H1 (cell line): Measurements from ENCODE around the gene SYT6. TPM values are rescaled to one million over a fixed set of nuclear protein-coding genes. Genes with fewer than 3 reads are reported as not detected.
A peak's percentile ranks its signal among the peaks of the same experiment; 100 is the strongest.

ENCODE experiments used
- CREB1 ChIP-seq: IDR thresholded peaks from 2 replicates; pipeline ENCODE4 v1.6.1; 2012; ENCODE audit warnings: inconsistent platforms
- CTBP2 ChIP-seq: IDR thresholded peaks from 2 replicates; pipeline ENCODE4 v1.7.0; 2011; ENCODE audit warnings: borderline replicate concordance, mild to moderate bottlenecking, moderate library complexity, mixed read lengths, low read length; ENCODE audit not compliant: insufficient read depth, insufficient read length
- FOSL1 ChIP-seq: IDR thresholded peaks from 2 replicates; pipeline ENCODE4 v1.6.1; 2011; ENCODE audit warnings: mild to moderate bottlenecking, low read depth, low read length, moderate library complexity; ENCODE audit not compliant: insufficient read depth
- HDAC2 ChIP-seq, 2 experiments: fragments of 300-600 bp in 1 of 2; sonication (generic) in 1 of 2; IDR thresholded peaks; 2 replicates each; pipeline ENCODE4 v1.6.1; 2011 to 2012; ENCODE audit warnings: low read depth in 2 of 2, low read length in 2 of 2, mild to moderate bottlenecking in 2 of 2, moderate library complexity in 2 of 2, borderline replicate concordance in 1 of 2, inconsistent platforms in 1 of 2
- JUND ChIP-seq: IDR thresholded peaks from 2 replicates; pipeline ENCODE4 v1.6.1; 2011; ENCODE audit warnings: mild to moderate bottlenecking, improper control_type of control experiment, low read length
- KDM1A ChIP-seq: fragments of 200-600, 300-600 bp; sonication (generic); IDR thresholded peaks from 2 replicates; pipeline ENCODE4 v1.7.1; 2016; ENCODE audit warnings: mild to moderate bottlenecking, low read length, borderline replicate concordance
- POLR2A ChIP-seq, 2 experiments: IDR thresholded peaks; 1 replicate in 1 of 2; 2 replicates in 1 of 2; pipeline ENCODE4 v1.6.1; 2011; ENCODE audit warnings: low read depth in 2 of 2, low read length in 2 of 2, mild to moderate bottlenecking in 2 of 2; ENCODE audit errors: control extremely low read depth in 1 of 2
- SIRT6 ChIP-seq: IDR thresholded peaks from one replicate; pipeline ENCODE4 v1.7.1; 2012; ENCODE audit warnings: low read length, inconsistent platforms
- TAF1 ChIP-seq: IDR thresholded peaks from 2 replicates; pipeline ENCODE4 v1.6.1; 2011; ENCODE audit warnings: mild to moderate bottlenecking, low read depth, low read length
- TEAD4 ChIP-seq: IDR thresholded peaks from 2 replicates; pipeline ENCODE4 v1.6.1; 2012; ENCODE audit warnings: low read depth, low read length, inconsistent platforms, mixed read lengths
- polyA plus RNA-seq, 7 experiments: library from polyadenylated mRNA; depleted of rRNA in 3 of 7; stranded (reverse) in 5 of 7; unstranded in 2 of 7; fragments of >200 nt in 5 of 7; fragments of 200-250 nt in 2 of 7; gene quantifications; 1 replicate in 5 of 7; 2 replicates in 1 of 7; 4 replicates in 1 of 7; pipeline versions ENCODE4 v1.2.1 to v1.2.3, GENCODE V29; 2011 to 2013; ENCODE audit warnings: missing spikeins in 2 of 7, mixed read lengths in 2 of 7
- total RNA-seq: library from RNA; stranded (reverse); fragmentation: NEBNext Ultra II Directional; extraction: Animal tissue kit (Norgen Biotek cat#: 25700); gene quantifications from 2 replicates; pipeline ENCODE4 v1.2.1, GENCODE V29; 2021
- TF ChIP-seq, protein P1 (sequence below): IDR thresholded peaks from 2 replicates; pipeline ENCODE4 v1.6.1; 2012; ENCODE audit warnings: inconsistent platforms
- TF ChIP-seq, protein P2 (sequence below): IDR thresholded peaks from 2 replicates; pipeline ENCODE4 v1.6.1; 2012; ENCODE audit warnings: inconsistent platforms

Gene SYT6
- total and polyA plus RNA-seq, 2 of the 8 experiments (the other 6 are each of a cell fraction or from before 2014, with no cell fraction given) = 33.7 to 83.5 TPM

DNA sequence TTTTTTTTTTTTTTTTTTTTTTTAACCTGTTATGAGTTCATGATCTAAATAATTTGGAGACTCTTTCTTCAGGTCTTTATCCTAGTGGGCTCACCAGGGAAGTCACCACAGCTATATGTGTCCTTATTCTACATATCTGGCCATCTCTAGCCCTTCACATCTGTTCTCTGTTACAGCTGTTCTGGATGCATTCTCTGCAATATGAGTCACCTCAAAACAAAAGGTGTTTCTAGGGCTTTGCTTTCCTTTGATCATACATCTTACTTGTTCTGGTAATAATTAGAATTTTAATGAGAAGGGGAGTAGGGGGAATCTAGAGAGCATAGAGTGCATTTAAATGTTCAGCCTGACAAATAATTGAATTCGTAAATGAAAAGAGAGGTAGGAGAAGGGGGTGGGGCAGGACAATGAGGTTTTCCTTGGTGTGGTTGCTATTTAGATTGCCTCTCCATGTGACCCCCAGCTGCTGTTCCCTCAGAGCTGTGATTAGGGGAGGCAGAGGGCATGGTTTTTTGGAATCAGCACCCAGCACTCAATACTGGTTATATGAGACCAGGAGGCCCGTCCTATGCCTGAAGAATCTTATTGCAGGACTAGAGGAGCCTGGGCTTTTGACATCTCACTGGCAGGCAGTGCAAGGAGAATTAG is 8.0 kb downstream of the SYT6 start (continued):
- TF ChIP-seq, protein P1, sequence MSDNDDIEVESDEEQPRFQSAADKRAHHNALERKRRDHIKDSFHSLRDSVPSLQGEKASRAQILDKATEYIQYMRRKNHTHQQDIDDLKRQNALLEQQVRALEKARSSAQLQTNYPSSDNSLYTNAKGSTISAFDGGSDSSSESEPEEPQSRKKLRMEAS = no peak
- TF ChIP-seq TEAD4 (0 out of 2 replicates have a peak, but pooled peaks have one; percentile 18), FOSL1 (no peak), POLR2A (IDR thresholded peaks at IDR 0.05; ENCODE audit: control extremely low read depth in 1 of 2, low read depth in 2 of 2, low read length in 2 of 2) (no peak), CREB1 (no peak), HDAC2 (IDR thresholded peaks at IDR 0.05; ENCODE audit: borderline replicate concordance in 1 of 2, low read depth in 2 of 2, low read length in 2 of 2) (no peak), JUND (peak; percentile 90), SIRT6 (no peak), CTBP2 (no peak), TAF1 (no peak), KDM1A (no peak)
- TF ChIP-seq, protein P2, sequence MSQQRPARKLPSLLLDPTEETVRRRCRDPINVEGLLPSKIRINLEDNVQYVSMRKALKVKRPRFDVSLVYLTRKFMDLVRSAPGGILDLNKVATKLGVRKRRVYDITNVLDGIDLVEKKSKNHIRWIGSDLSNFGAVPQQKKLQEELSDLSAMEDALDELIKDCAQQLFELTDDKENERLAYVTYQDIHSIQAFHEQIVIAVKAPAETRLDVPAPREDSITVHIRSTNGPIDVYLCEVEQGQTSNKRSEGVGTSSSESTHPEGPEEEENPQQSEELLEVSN = no peak
